ENCODE data around the gene GPC2. TPM values are rescaled to one million over a fixed set of nuclear protein-coding genes. Genes with fewer than 3 reads are reported as not detected.

GPC2 gene
- polyA plus RNA-seq, 1 experiment, result 1.9 TPM

GRCh38 chr7:100210805-100211204, 33.6 kb upstream of the GPC2 start:
- Histone ChIP-seq H3K27me3 (ENCODE audit: control insufficient read depth, insufficient read depth, low read length) (no peaks in the 10 kb centered on the region), H3K4me3 (ENCODE audit: low read depth, low read length) (no peak overlapping the region), H3K36me3 (ENCODE audit: control insufficient read depth, insufficient read depth, low read length) (no peaks in the 10 kb centered on the region)
- ChIA-PET CTCF (interaction anchor here (1.1 to 1.6 kb wide), 3 partner anchors 8 to 217 kb away, joined by 3 to 4 read pairs (median 3); no protein-coding TSS in a partner anchor), POLR2A (no interaction called here)
- TF ChIP-seq CTCF (IDR thresholded peaks at IDR 0.05; ENCODE audit: insufficient read depth, low read depth, low read length), result no peak
- no peak for DNase-seq (ENCODE audit: low read depth)

GRCh38 chr7:100209493-100209892, 32.3 kb upstream of the GPC2 start:
- CTCF ChIA-PET, result interaction anchor here (0.6 to 1.5 kb wide), 7 partner anchors 9 to 799 kb away, joined by 3 to 5 read pairs (median 3); no protein-coding TSS in a partner anchor

GRCh38 chr7:100208911-100209408, 31.8 kb upstream of the GPC2 start:
- no peak for DNase-seq (ENCODE audit: low read depth)
- H3K4me3 ChIP-seq (ENCODE audit: low read depth, low read length), result no peak overlapping the region
- ChIA-PET CTCF (interaction anchor here (0.7 to 1.7 kb wide), 7 partner anchors 8 to 198 kb away, joined by 3 to 12 read pairs (median 3); no protein-coding TSS in a partner anchor), POLR2A (no interaction called here)
- no peaks in the 10 kb centered on the region for H3K36me3 ChIP-seq (ENCODE audit: control insufficient read depth, insufficient read depth, low read length)
- H3K27me3 ChIP-seq (ENCODE audit: control insufficient read depth, insufficient read depth, low read length), result no peaks in the 10 kb centered on the region
- no peak for TF ChIP-seq CTCF (IDR thresholded peaks at IDR 0.05; ENCODE audit: insufficient read depth, low read depth, low read length)

More at GRCh38 chr7:100209493-100209892, 32.3 kb upstream of the GPC2 start:
- H3K4me3 ChIP-seq (ENCODE audit: low read depth, low read length), result no peak overlapping the region
- no peaks in the 10 kb centered on the region for H3K27me3 ChIP-seq (ENCODE audit: control insufficient read depth, insufficient read depth, low read length)
- POLR2A ChIA-PET, result no interaction called here
- TF ChIP-seq CTCF (IDR thresholded peaks at IDR 0.05; ENCODE audit: insufficient read depth, low read depth, low read length), result no peak
- no peak for DNase-seq (ENCODE audit: low read depth)
- H3K36me3 ChIP-seq (ENCODE audit: control insufficient read depth, insufficient read depth, low read length), result no peaks in the 10 kb centered on the region

DNA sequence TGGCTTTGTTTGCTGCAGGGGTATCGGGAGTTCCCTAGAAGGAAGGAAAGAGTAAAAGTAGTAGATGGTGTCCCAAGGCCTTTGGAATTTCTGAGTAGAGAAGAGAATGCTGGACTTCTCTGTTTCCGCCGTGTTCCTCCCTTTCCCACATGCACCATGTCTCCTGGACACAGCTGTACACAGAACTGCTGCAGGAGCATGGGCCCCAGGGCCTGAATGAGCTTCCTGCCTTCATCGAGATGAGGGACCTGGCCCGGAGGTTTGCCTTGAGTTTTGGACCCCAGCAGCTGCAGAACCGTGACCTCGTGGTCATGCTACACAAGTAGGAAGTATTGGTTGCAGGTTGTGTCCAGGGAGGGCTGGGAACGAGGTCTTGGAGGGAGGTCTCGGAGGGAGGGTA, 27.3 kb upstream of the GPC2 start:
- POLR2A ChIA-PET, result no interaction called here
- no peaks in the 10 kb centered on the region; the same call in 1 of the 2 replicates for H3K27me3 ChIP-seq (ENCODE audit: control insufficient read depth, insufficient read depth, low read length)
- TF ChIP-seq CTCF (IDR thresholded peaks at IDR 0.05; ENCODE audit: insufficient read depth, low read depth, low read length), result no peak
- no peak overlapping the region for H3K4me3 ChIP-seq (ENCODE audit: low read depth, low read length)
- DNase-seq (ENCODE audit: low read depth), result no peak
- no peaks in the 10 kb centered on the region for H3K36me3 ChIP-seq (ENCODE audit: control insufficient read depth, insufficient read depth, low read length)
- CTCF ChIA-PET, result interaction anchor here (0.8 to 1.3 kb wide), 3 partner anchors 11 to 25 kb away, joined by 3 to 4 read pairs (median 3); no protein-coding TSS in a partner anchor

GRCh38 chr7:100200693-100201092, 23.5 kb upstream of the GPC2 start:
- no peak for DNase-seq (ENCODE audit: low read depth)
- Histone ChIP-seq H3K4me3 (ENCODE audit: low read depth, low read length) (no peak overlapping the region), H3K27me3 (ENCODE audit: control insufficient read depth, insufficient read depth, low read length) (no peaks in the 10 kb centered on the region; the same call in 1 of the 2 replicates), H3K36me3 (ENCODE audit: control insufficient read depth, insufficient read depth, low read length) (no peaks in the 10 kb centered on the region)
- TF ChIP-seq CTCF (IDR thresholded peaks at IDR 0.05; ENCODE audit: insufficient read depth, low read depth, low read length), result no peak
- POLR2A ChIA-PET, result no interaction called here
- CTCF ChIA-PET, result interaction anchor here (1.5 kb wide), 1 partner anchor 70 kb away, joined by 3 read pairs; no protein-coding TSS in a partner anchor
